IMR-90 (cell line): ENCODE results near the gene BDNF. TPM values are rescaled to one million over a fixed set of nuclear protein-coding genes. Genes with fewer than 3 reads are reported as not detected.

ENCODE experiments used
- ATAC-seq: fragments of 200-7000 bp; cut with Tn5 transposase; 2 replicates; pipeline ENCODE4 v1.9.1; 2020; ENCODE audit warnings: low read depth, mild to moderate bottlenecking, moderate library complexity
- BruUV-seq: library from RNA; stranded (reverse); fragments of 400-500 nt; replicated peaks from 2 replicates; lab custom pipeline; 2021; lab: Mats Ljungman, UMichigan
- CTCF ChIA-PET: fragments of 300-600 bp; formaldehyde crosslinking; extraction: SDS; loops from one replicate; lab custom pipeline; 2021; ENCODE audit warnings: antibody characterized with exemption; lab: Yijun Ruan, JAX
- POLR2A ChIA-PET: fragments of 300-600 bp; sonication (Branson Sonifier 250); formaldehyde crosslinking; loops from one replicate; lab custom pipeline; 2022; ENCODE audit warnings: antibody characterized with exemption; ENCODE audit not compliant: unreplicated experiment; lab: Charles Lee
- DNase-seq: peaks from one replicate; pipeline ENCODE4 v3.0.0; 2013
- H2AFZ ChIP-seq: replicated peaks from 2 replicates; pipeline ENCODE3; 2013; ENCODE audit warnings: low read length, mild to moderate bottlenecking; ENCODE audit not compliant: poor library complexity
- H2AK5ac ChIP-seq: 2 replicates; pipeline ENCODE4 v1.6.1; 2013; ENCODE audit warnings: low read depth, low read length, inconsistent platforms
- H2AK9ac ChIP-seq: replicated peaks from 2 replicates; pipeline ENCODE3; 2013; ENCODE audit warnings: mild to moderate bottlenecking, low read depth, low read length, moderate library complexity; ENCODE audit not compliant: poor library complexity
- H2BK120ac ChIP-seq: 2 replicates; pipeline ENCODE4 v1.6.1; 2013; ENCODE audit warnings: low read depth, low read length, inconsistent platforms
- H2BK15ac ChIP-seq: 3 replicates; pipeline ENCODE4 v1.6.1; 2013; ENCODE audit warnings: low read depth, low read length, inconsistent platforms
- H2BK20ac ChIP-seq: 2 replicates; pipeline ENCODE4 v1.6.1; 2013; ENCODE audit warnings: low read depth, mild to moderate bottlenecking, inconsistent platforms, low read length, moderate library complexity
- H2BK5ac ChIP-seq: 2 replicates; pipeline ENCODE4 v1.6.1; 2013; ENCODE audit warnings: mild to moderate bottlenecking, low read depth, low read length, inconsistent platforms; ENCODE audit not compliant: poor library complexity, severe bottlenecking
- H3K14ac ChIP-seq: replicated peaks from 2 replicates; pipeline ENCODE4 v1.6.1; 2013; ENCODE audit warnings: low read depth, low read length, inconsistent platforms
- H3K18ac ChIP-seq: 2 replicates; pipeline ENCODE4 v1.6.1; 2013; ENCODE audit warnings: low read depth, low read length, control low read depth
- H3K23ac ChIP-seq: 2 replicates; pipeline ENCODE4 v1.6.1; 2013; ENCODE audit warnings: low read depth, low read length, inconsistent platforms
- H3K27ac ChIP-seq: 2 replicates; pipeline ENCODE4 v1.5.1; 2013; ENCODE audit warnings: mild to moderate bottlenecking, control low read depth, low read length; ENCODE audit not compliant: insufficient read depth
- H3K27me3 ChIP-seq: 2 replicates; pipeline ENCODE4 v1.6.1; 2013; ENCODE audit warnings: low read length; ENCODE audit not compliant: control insufficient read depth, insufficient read depth
- H3K36me3 ChIP-seq: 2 replicates; pipeline ENCODE4 v1.6.1; 2013; ENCODE audit warnings: low read length, mixed read lengths; ENCODE audit not compliant: control insufficient read depth, insufficient read depth
- H3K4ac ChIP-seq: 2 replicates; pipeline ENCODE4 v1.6.1; 2013; ENCODE audit warnings: low read depth, low read length, inconsistent platforms
- H3K4me1 ChIP-seq: 2 replicates; pipeline ENCODE4 v1.6.1; 2013; ENCODE audit warnings: low read length, mixed read lengths; ENCODE audit not compliant: control insufficient read depth, insufficient read depth
- H3K4me2 ChIP-seq: 2 replicates; pipeline ENCODE4 v1.6.1; 2013; ENCODE audit warnings: low read depth, mild to moderate bottlenecking, control low read depth, low read length, moderate library complexity
- H3K4me3 ChIP-seq: 2 replicates; pipeline ENCODE4 v1.5.1; 2013; ENCODE audit warnings: low read depth, mild to moderate bottlenecking, control low read depth, low read length, moderate library complexity; ENCODE audit not compliant: insufficient read depth
- H3K56ac ChIP-seq: 2 replicates; pipeline ENCODE4 v1.6.1; 2013; ENCODE audit warnings: low read length, inconsistent platforms; ENCODE audit not compliant: insufficient read depth; ENCODE audit errors: extremely low read depth
- H3K79me1 ChIP-seq, 2 experiments: 2 replicates each; pipeline ENCODE4 v1.6.1; 2013; ENCODE audit warnings: low read length in 2 of 2, inconsistent platforms in 1 of 2, low read depth in 1 of 2
- H3K9ac ChIP-seq: 2 replicates; pipeline ENCODE4 v1.6.1; 2013; ENCODE audit warnings: low read depth, low read length, control low read depth
- H3K9me1 ChIP-seq: 2 replicates; pipeline ENCODE4 v1.6.1; 2013; ENCODE audit warnings: low read length, inconsistent platforms; ENCODE audit not compliant: insufficient read depth
- H3K9me3 ChIP-seq: 2 replicates; pipeline ENCODE4 v1.6.1; 2013; ENCODE audit warnings: low read length; ENCODE audit not compliant: control insufficient read depth, insufficient read depth
- H4K20me1 ChIP-seq: 2 replicates; pipeline ENCODE4 v1.6.1; 2013; ENCODE audit warnings: low read length, inconsistent platforms; ENCODE audit not compliant: insufficient read depth
- H4K5ac ChIP-seq: 2 replicates; pipeline ENCODE4 v1.6.1; 2013; ENCODE audit warnings: mild to moderate bottlenecking, low read depth, low read length, control low read depth
- H4K8ac ChIP-seq, 2 experiments: 2 replicates each; pipeline ENCODE4 v1.6.1; 2013; ENCODE audit warnings: low read depth in 2 of 2, low read length in 2 of 2, control low read depth in 1 of 2, inconsistent platforms in 1 of 2
- H4K91ac ChIP-seq: 2 replicates; pipeline ENCODE4 v1.6.1; 2013; ENCODE audit warnings: low read depth, low read length, inconsistent platforms; ENCODE audit not compliant: insufficient read depth
- CEBPB ChIP-seq: IDR thresholded peaks from 2 replicates; pipeline ENCODE4 v1.6.1; 2012; ENCODE audit warnings: low read depth, low read length, improper control_type of control experiment
- MAZ ChIP-seq: IDR thresholded peaks from 2 replicates; pipeline ENCODE4 v1.6.1; 2012; ENCODE audit warnings: low read depth, mild to moderate bottlenecking, low read length, improper control_type of control experiment, moderate library complexity, borderline replicate concordance
- POLR2A ChIP-seq: IDR thresholded peaks from 2 replicates; pipeline ENCODE4 v1.6.1; 2012; ENCODE audit warnings: mild to moderate bottlenecking, low read depth, low read length
- WGBS, 2 experiments: methylation state at CpG; one replicate each; pipeline versions ENCODE4 v1.1.5 to v1.1.7; 2013; ENCODE audit warnings: missing lambda C conversion rate in 2 of 2; ENCODE audit not compliant: insufficient read length in 1 of 2; ENCODE audit errors: extremely low coverage in 2 of 2; 5-methylcytosine and 5-hydroxymethylcytosine counted together
- dilution Hi-C: fragments of 300-500 bp; cut with HindIII; formaldehyde crosslinking; loops from one replicate; pipeline ENCODE4 v1.14.3; 2018; ENCODE audit warnings: low sequenced_read_pairs; ENCODE audit not compliant: unreplicated experiment
- in situ Hi-C: fragments of 300-500 bp; cut with MboI; formaldehyde crosslinking; loops from 3 replicates; pipeline ENCODE4 v1.14.3; 2019; ENCODE audit warnings: low sequenced_read_pairs, inconsistent platforms, mixed read lengths
- intact Hi-C: fragments of 100-400 bp; cut with micrococcal nuclease; formaldehyde crosslinking; loops from 2 replicates; pipeline ENCODE4 v1.10.0; 2022
- polyA plus RNA-seq, 3 experiments: library from polyadenylated mRNA; depleted of rRNA; stranded (reverse); fragments of >200 nt; gene quantifications; 2 replicates each; pipeline ENCODE4 v1.2.3, GENCODE V29; 2012; ENCODE audit warnings: low replicate concordance in 1 of 3
- total RNA-seq: library from RNA; depleted of rRNA; stranded (reverse); fragments of >200 nt; gene quantifications from 2 replicates; pipeline ENCODE4 v1.2.3, GENCODE V29; 2012

Gene BDNF
- total and polyA plus RNA-seq, 2 of the 4 experiments (the other 2 are of a cell fraction): 94.8 to 152 TPM

DNA sequence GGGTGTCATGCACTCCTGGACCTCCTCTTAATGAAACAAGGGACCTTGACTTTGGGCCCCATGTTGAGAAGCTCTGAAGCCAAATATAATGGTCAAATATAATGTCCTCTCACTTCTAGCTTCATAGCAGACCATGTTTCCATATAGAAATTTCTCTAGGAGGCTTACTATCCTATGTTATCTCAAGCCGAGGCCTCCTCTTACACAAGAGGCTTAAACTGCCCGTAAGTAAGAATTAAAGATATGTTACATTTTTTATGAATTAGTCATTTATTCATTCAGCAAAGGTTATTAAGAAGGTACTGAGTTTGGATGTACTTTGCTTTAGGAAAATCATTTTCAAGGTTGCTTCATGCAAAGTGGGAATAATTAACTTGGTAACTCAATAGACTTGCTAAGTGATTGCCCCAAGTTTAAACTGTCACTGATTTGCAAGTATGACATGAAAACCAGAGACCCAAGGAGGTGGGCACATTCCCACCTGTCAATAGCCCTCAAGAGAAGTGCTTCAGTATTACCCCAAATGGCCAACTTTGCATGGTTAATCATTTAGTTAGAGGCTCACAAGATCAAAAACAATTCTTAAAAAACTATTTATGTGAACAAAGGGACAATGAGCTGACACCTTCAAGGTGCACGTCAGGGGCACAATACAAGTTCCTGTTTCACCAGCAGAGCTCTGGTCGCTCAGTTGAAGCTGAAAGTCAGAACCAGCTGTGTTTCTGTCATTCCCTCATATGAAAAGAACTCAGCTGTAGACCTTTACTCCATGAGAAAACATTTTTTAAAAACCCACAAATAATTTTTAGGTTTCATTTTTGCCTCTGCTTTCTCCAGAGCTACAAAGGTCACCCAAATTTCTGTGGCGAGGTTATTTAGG lies 20.9 kb downstream of the BDNF start:
- 0 out of 2 replicates have a peak, but pooled peaks have one; percentile 11 for TF ChIP-seq POLR2A
- TF ChIP-seq MAZ: no peak
- TF ChIP-seq CEBPB: peak; percentile 33; the same call in 1 of the 2 replicates
- Histone ChIP-seq H3K27me3 (no peaks in the 10 kb centered on the region), H2BK20ac (no peak overlapping the region), H2AK5ac (no peak overlapping the region), H3K9me1 (peaks cover 26% of the 10 kb centered on the region), H4K20me1 (peaks cover 94% of the 10 kb centered on the region), H2AK9ac (no peak overlapping the region), H3K23ac (no peak overlapping the region), H3K4me1 (peaks cover 26% of the 10 kb centered on the region), H4K5ac (no peak overlapping the region), H3K4me2 (peak overlapping the region; percentile 59; the same call in 1 of the 2 replicates), H2BK15ac (no peak overlapping the region), H3K4me3 (no peak overlapping the region), H3K18ac (no peak overlapping the region), H3K36me3 (peaks cover 25% of the 10 kb centered on the region), H3K9me3 (no peaks in the 10 kb centered on the region), H3K79me1 (peaks cover 0 to 66% of the 10 kb centered on the region in 2 experiments; a peak in 2 of 4 replicates), H3K4ac (no peak overlapping the region), H2BK5ac (peak overlapping the region; percentile 29), H3K14ac (no peak overlapping the region), H4K91ac (no peak overlapping the region), H3K56ac (no peak overlapping the region), H4K8ac (no peak overlapping the region), H2AFZ (no peak overlapping the region), H2BK120ac (no peak overlapping the region), H3K27ac (no peak overlapping the region), H3K9ac (no peak overlapping the region)
- WGBS, 2 experiments: no CpG with 5 or more reads among the region's 5 CpGs
- ChIA-PET POLR2A (no interaction called here), CTCF (interaction anchor here (1.0 kb wide), 1 partner anchor 33 kb away, joined by 3 read pairs; no protein-coding TSS in a partner anchor)
- DNase-seq: no peak
- in situ Hi-C loops: no loop called here
- dilution Hi-C loops: no loop called here
- no TSS peak for BruUV-seq
- ATAC-seq: no peak
- intact Hi-C loops: no loop called here
